Measurements from ENCODE around the gene HES4. TPM values are rescaled to one million over a fixed set of nuclear protein-coding genes. Genes with fewer than 3 reads are reported as not detected.
"Not testable (repeated sequence)": the region's sequence is repeated elsewhere in the genome, so short reads cannot be mapped to it uniquely, and the experiment has no call there.

Gene HES4
- total and polyA plus RNA-seq, 4 experiments from 2014 or later = 0.36 TPM; not detected in 3

DNA sequence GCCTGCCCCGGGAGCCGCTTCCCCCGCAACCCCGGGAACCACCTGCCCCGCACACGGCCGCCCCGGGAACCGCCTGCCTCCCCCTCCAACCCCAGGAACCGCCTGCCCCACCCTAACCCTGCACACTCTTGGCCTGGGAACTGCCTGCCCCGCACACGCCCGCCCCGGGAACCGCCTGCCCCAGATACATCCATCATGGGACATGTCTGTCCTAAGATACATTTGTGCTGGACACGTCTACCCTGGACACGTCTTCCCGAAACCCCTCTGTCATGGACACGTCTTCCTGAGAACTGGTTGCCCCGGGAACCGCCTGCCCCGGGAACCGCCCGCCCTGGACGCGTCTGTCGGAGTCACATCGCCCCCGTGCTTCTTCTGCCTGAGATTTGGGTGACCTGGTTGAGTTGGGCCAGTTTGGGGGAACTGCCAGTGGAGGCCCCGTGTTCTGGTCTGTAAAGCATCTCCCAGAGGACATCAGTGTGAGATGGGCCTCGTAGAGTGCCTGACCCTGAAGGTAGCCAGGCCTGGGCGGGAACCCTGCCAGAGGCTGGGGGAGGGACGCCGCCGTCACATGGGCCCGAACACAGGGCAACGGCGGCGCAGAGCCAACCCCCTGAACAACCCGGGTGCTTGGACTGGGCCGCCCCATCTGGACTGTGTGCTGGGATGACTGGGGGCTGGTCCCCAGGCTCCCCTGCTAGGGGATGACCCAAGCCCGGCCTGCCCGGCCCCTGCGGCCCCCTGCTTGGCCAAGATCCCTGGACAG lies 21.6 kb downstream of the HES4 start:
- no peak overlapping the region for H3K4me3 ChIP-seq (ENCODE audit: low read length in 2 of 2)
- ChIA-PET POLR2A (ENCODE audit: partially characterized antibody) (no interaction called here), CTCF (ENCODE audit: partially characterized antibody) (no interaction called here)
- no peaks in the 10 kb centered on the region for H3K36me3 ChIP-seq (ENCODE audit: insufficient read depth, low read length)
- Mint-ChIP-seq H3K27ac (no peak overlapping the region), H3K9me3 (no peaks in the 10 kb centered on the region), H3K36me3 (no peaks in the 10 kb centered on the region), H3K4me3 (peak overlapping the region in 3 of 8 donors; percentile 36 to 62 (median 49)), H3K27me3 (peaks cover 7 to 11% of the 10 kb centered on the region in 2 donors), H3K4me1 (peaks cover 3 to 12% (median 5%) of the 10 kb centered on the region in 4 donors)
- peaks cover 9% of the 10 kb centered on the region for H3K4me1 ChIP-seq (ENCODE audit: insufficient read depth, low read length)
- no peaks in the 10 kb centered on the region for H3K9me3 ChIP-seq (ENCODE audit: control insufficient read depth in 1 of 2, low read length in 2 of 2)
- no peaks in the 10 kb centered on the region for H3K27me3 ChIP-seq (ENCODE audit: insufficient read depth, low read length)
- intact Hi-C loops (cut with micrococcal nuclease) = no loop called here
- DNase-seq = no peak
- no peak overlapping the region for H3K27ac ChIP-seq (ENCODE audit: low read depth, low read length)

DNA sequence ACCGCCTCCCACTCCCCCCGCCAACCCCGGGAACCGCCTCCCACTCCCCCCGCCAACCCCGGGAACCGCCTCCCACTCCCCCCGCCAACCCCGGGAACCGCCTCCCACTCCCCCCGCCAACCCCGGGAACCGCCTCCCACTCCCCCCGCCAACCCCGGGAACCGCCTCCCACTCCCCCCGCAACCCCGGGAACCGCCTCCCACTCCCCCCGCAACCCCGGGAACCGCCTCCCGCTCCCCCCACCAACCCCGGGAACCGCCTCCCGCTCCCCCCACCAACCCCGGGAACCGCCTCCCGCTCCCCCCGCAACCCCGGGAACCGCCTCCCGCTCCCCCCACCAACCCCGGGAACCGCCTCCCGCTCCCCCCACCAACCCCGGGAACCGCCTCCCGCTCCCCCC lies 23.1 kb downstream of the HES4 start:
- H3K4me3 Mint-ChIP-seq; H3K27me3 Mint-ChIP-seq; H3K4me3 ChIP-seq (ENCODE audit: low read length in 2 of 2); H3K27ac Mint-ChIP-seq; H3K9me3 ChIP-seq (ENCODE audit: control insufficient read depth in 1 of 2, low read length in 2 of 2); H3K27me3 ChIP-seq (ENCODE audit: insufficient read depth, low read length); DNase-seq; H3K27ac ChIP-seq (ENCODE audit: low read depth, low read length); H3K36me3 ChIP-seq (ENCODE audit: insufficient read depth, low read length); H3K4me1 ChIP-seq (ENCODE audit: insufficient read depth, low read length); H3K36me3 Mint-ChIP-seq; H3K9me3 Mint-ChIP-seq: not testable (repeated sequence)
- intact Hi-C loops (cut with micrococcal nuclease) = loop anchor here (1.0 kb wide), 1 partner anchor 72 kb away; no protein-coding TSS in a partner anchor
- CTCF ChIA-PET (ENCODE audit: partially characterized antibody) = interaction anchor here (1.0 to 1.9 kb wide), 5 partner anchors 10 to 107 kb away, joined by 3 to 14 read pairs (median 9); partner anchors contain the start of gene PLEKHN1
- POLR2A ChIA-PET (ENCODE audit: partially characterized antibody) = interaction anchor here (1.7 to 1.8 kb wide), 2 partner anchors 10 to 71 kb away, joined by 6 to 9 read pairs; partner anchors contain the start of gene PLEKHN1
- H3K4me1 Mint-ChIP-seq = peaks cover 3 to 12% (median 5%) of the 10 kb centered on the region in 4 donors

- Mint-ChIP-seq H3K9me3 (no peaks in the 10 kb centered on the region), H3K4me1 (peaks cover 3 to 12% (median 5%) of the 10 kb centered on the region in 4 donors), H3K27ac (peak overlapping the region in 1 of 7 donors; percentile 16), H3K4me3 (peak overlapping the region in 5 of 8 donors; percentile 6 to 36 (median 23)), H3K36me3 (no peaks in the 10 kb centered on the region), H3K27me3 (peaks cover 2 to 8% of the 10 kb centered on the region in 2 donors)
- Histone ChIP-seq H3K27ac (ENCODE audit: low read depth, low read length) (no peak overlapping the region), H3K4me3 (ENCODE audit: low read length in 2 of 2) (peak overlapping the region in 1 of 2 donors; percentile 9), H3K27me3 (ENCODE audit: insufficient read depth, low read length) (no peaks in the 10 kb centered on the region), H3K9me3 (ENCODE audit: control insufficient read depth in 1 of 2, low read length in 2 of 2) (no peaks in the 10 kb centered on the region), H3K4me1 (ENCODE audit: insufficient read depth, low read length) (peaks cover 9% of the 10 kb centered on the region), H3K36me3 (ENCODE audit: insufficient read depth, low read length) (no peaks in the 10 kb centered on the region)
- intact Hi-C loops (cut with micrococcal nuclease) = loop anchor here (1.0 kb wide), 1 partner anchor 72 kb away; no protein-coding TSS in a partner anchor
- DNase-seq = peak; percentile 59 to 70 (median 64)
- ChIA-PET CTCF (ENCODE audit: partially characterized antibody) (interaction anchor here (1.0 to 1.9 kb wide), 5 partner anchors 9 to 106 kb away, joined by 3 to 14 read pairs (median 9); partner anchors contain the start of gene PLEKHN1), POLR2A (ENCODE audit: partially characterized antibody) (interaction anchor here (1.7 to 1.8 kb wide), 2 partner anchors 9 to 71 kb away, joined by 6 to 9 read pairs; partner anchors contain the start of gene PLEKHN1)
Observed at GRCh38 chr1:975896-976683, 23.8 kb downstream of the HES4 start.

- Mint-ChIP-seq H3K4me3 (peak overlapping the region in 1 of 8 donors; percentile 26), H3K36me3 (no peaks in the 10 kb centered on the region), H3K4me1 (peaks cover 3 to 12% (median 5%) of the 10 kb centered on the region in 4 donors), H3K27me3 (peaks cover 2 to 8% of the 10 kb centered on the region in 2 donors), H3K27ac (peak overlapping the region in 1 of 7 donors; percentile 16), H3K9me3 (no peaks in the 10 kb centered on the region)
- H3K36me3 ChIP-seq (ENCODE audit: insufficient read depth, low read length) = no peaks in the 10 kb centered on the region
- H3K4me1 ChIP-seq (ENCODE audit: insufficient read depth, low read length) = peaks cover 9% of the 10 kb centered on the region
- DNase-seq = no peak
- ChIA-PET CTCF (ENCODE audit: partially characterized antibody) (interaction anchor here (1.8 to 1.9 kb wide), 4 partner anchors 8 to 105 kb away, joined by 4 to 14 read pairs (median 10); partner anchors contain the start of gene PLEKHN1), POLR2A (ENCODE audit: partially characterized antibody) (interaction anchor here (1.7 to 1.8 kb wide), 2 partner anchors 9 to 70 kb away, joined by 6 to 9 read pairs; partner anchors contain the start of gene PLEKHN1)
- H3K4me3 ChIP-seq (ENCODE audit: low read length in 2 of 2) = no peak overlapping the region
- H3K27me3 ChIP-seq (ENCODE audit: insufficient read depth, low read length) = no peaks in the 10 kb centered on the region
- H3K27ac ChIP-seq (ENCODE audit: low read depth, low read length) = no peak overlapping the region
- H3K9me3 ChIP-seq (ENCODE audit: control insufficient read depth in 1 of 2, low read length in 2 of 2) = no peaks in the 10 kb centered on the region
- intact Hi-C loops (cut with micrococcal nuclease) = no loop called here
Observed at GRCh38 chr1:975365-975764, 24.5 kb downstream of the HES4 start.

- Histone ChIP-seq H3K9me3 (ENCODE audit: control insufficient read depth in 1 of 2, low read length in 2 of 2) (no peaks in the 10 kb centered on the region), H3K4me1 (ENCODE audit: insufficient read depth, low read length) (peaks cover 9% of the 10 kb centered on the region), H3K27me3 (ENCODE audit: insufficient read depth, low read length) (no peaks in the 10 kb centered on the region), H3K4me3 (ENCODE audit: low read length in 2 of 2) (no peak overlapping the region), H3K27ac (ENCODE audit: low read depth, low read length) (no peak overlapping the region), H3K36me3 (ENCODE audit: insufficient read depth, low read length) (no peaks in the 10 kb centered on the region)
- intact Hi-C loops (cut with micrococcal nuclease) = no loop called here
- Mint-ChIP-seq H3K27ac (no peak overlapping the region), H3K9me3 (no peaks in the 10 kb centered on the region), H3K27me3 (peaks cover 2 to 8% of the 10 kb centered on the region in 2 donors), H3K4me3 (no peak overlapping the region), H3K36me3 (no peaks in the 10 kb centered on the region), H3K4me1 (peaks cover 3 to 12% (median 5%) of the 10 kb centered on the region in 4 donors)
- CTCF ChIA-PET (ENCODE audit: partially characterized antibody) = interaction anchor here (1.8 to 1.9 kb wide), 4 partner anchors 8 to 105 kb away, joined by 4 to 14 read pairs (median 10); partner anchors contain the start of gene PLEKHN1
- no peak for DNase-seq
- POLR2A ChIA-PET (ENCODE audit: partially characterized antibody) = interaction anchor here (1.7 to 1.8 kb wide), 2 partner anchors 8 to 69 kb away, joined by 6 to 9 read pairs; partner anchors contain the start of gene PLEKHN1
Observed at GRCh38 chr1:974687-975328, 25.1 kb downstream of the HES4 start.

GRCh38 chr1:974293-974640 lies 25.6 kb downstream of the HES4 start:
- no peak overlapping the region for H3K4me3 Mint-ChIP-seq
- H3K36me3 Mint-ChIP-seq = no peaks in the 10 kb centered on the region
- H3K4me3 ChIP-seq (ENCODE audit: low read length in 2 of 2) = no peak overlapping the region
- no peak for DNase-seq
- H3K27ac Mint-ChIP-seq = no peak overlapping the region
- intact Hi-C loops (cut with micrococcal nuclease) = no loop called here
- H3K4me1 ChIP-seq (ENCODE audit: insufficient read depth, low read length) = peaks cover 9% of the 10 kb centered on the region
- H3K27me3 ChIP-seq (ENCODE audit: insufficient read depth, low read length) = no peaks in the 10 kb centered on the region
- H3K9me3 Mint-ChIP-seq = no peaks in the 10 kb centered on the region
- no peaks in the 10 kb centered on the region for H3K36me3 ChIP-seq (ENCODE audit: insufficient read depth, low read length)
- H3K4me1 Mint-ChIP-seq = peaks cover 4 to 17% (median 5%) of the 10 kb centered on the region in 4 donors
- no peak overlapping the region for H3K27ac ChIP-seq (ENCODE audit: low read depth, low read length)
- peaks cover 3 to 10% of the 10 kb centered on the region in 2 donors for H3K27me3 Mint-ChIP-seq
- POLR2A ChIA-PET (ENCODE audit: partially characterized antibody) = no interaction called here
- CTCF ChIA-PET (ENCODE audit: partially characterized antibody) = no interaction called here
- H3K9me3 ChIP-seq (ENCODE audit: control insufficient read depth in 1 of 2, low read length in 2 of 2) = no peaks in the 10 kb centered on the region

All from CD4-positive, alpha-beta memory T cell (primary cell).